Suprapubic skin (tissue), 4 donors: ENCODE results near the gene LRBA.

Source experiments
- POLR2A ChIP-seq, 2 donors: fragments of 450-650 bp; IDR thresholded peaks; one replicate each; pipeline ENCODE4 v1.6.1; 2017; ENCODE audit warnings: antibody characterized with exemption in 2 of 2, mild to moderate bottlenecking in 2 of 2, moderate library complexity in 2 of 2
- POLR2AphosphoS5 ChIP-seq, 3 donors: sonication (generic); formaldehyde crosslinking; IDR thresholded peaks; one replicate each; pipeline ENCODE4 v1.6.1; 2017; ENCODE audit warnings: antibody characterized with exemption in 3 of 3

GRCh38 chr4:150960079-150960478, 55.0 kb downstream of the LRBA start:
- TF ChIP-seq POLR2A (IDR thresholded peaks at IDR 0.05) (no peak), POLR2AphosphoS5 (IDR thresholded peaks at IDR 0.05) (no peak)
